ENCODE measurements around the gene PARD6G.

The PARD6G gene

DNA sequence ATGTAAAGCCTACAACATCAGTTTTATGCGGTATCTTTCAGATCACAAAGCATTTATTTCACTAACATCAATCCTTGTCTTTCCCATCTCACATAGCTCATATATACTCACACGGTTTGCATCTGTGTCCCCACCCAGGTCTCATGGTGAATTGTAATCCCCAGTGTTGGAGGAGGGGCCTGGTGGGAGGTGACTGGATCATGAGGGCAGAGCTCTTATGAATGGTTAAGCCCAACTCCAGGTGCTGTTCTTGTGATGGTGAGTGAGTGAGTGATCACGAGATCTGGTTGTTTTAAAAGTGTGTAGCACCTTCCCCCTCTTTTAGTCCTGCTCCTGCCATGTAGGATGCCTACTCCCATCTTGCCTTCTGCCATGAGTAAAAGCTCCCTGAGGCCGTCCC lies 42.0 kb downstream of the PARD6G start:
- DNase-seq = no peak

DNA sequence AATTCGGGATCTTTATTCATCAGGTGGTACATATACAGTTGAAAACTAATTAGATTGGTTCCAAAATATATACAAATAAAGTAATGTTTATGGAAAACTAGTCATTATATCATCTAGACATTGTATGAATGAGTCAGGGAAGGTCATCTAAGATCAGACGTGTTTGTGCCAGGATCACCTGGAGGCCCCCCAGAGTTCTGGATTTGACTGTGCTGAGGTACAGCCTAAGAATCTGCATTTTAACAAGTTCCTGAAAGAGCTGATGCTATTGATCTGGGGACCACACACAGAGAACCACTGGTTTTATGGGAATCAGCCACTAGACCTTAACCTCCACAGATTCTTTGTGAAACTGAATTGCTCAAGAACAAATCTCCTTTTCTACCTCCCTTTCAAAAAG lies 43.2 kb downstream of the PARD6G start:
- no peak for DNase-seq

DNA sequence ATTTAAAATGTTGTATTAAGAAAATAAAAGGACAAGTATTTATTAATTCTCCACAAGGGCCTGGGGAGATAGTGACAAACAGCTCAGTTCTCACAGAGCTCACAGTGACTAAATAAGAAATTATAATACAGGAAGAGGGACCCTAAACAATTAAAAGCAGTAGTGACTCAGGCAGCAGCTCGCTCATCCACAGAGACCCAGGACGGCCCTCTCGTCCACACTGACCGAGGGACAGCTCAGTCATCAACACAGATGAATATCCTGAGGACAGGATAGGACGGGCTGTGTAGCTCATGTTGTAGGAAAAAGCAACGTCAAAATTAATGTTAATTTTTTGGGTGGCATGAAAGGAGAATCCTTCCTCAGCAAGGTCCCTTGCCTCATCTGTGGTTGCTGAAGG lies 44.1 kb downstream of the PARD6G start:
- DNase-seq = no peak

DNA sequence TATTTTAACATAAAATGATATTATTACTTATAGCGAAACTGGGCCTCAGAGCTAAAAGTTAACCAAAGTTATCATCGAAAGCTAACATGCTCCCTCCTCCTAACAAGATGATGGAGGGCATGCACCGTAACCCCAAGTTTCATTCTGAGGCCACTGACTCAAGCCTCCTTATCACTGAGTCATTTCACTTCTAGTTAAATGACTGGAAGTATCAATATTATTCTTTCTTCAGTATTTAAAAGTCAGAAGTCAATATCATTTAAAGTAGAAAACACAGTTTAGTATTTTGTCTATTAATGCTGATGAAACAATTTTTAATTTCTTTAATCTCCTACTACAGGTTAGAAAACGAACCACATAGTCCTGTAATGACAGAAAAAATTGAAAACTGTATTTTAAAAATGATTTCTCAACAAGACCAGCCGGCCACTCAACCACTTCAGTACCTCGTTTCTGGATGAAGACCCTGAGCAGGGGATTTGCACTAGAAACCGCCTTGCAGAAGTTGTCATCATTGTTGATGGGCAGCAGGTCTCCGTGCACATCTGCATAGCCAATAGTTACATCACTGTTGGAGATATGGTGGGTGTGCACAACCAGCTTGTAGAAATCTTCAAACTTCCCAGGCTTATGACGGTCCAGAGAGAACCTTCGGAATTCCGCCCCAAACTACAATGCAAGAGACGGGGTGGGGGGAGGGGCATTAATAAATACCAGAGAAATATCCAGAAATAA lies 44.9 kb downstream of the PARD6G start:
- DNase-seq = no peak

DNA sequence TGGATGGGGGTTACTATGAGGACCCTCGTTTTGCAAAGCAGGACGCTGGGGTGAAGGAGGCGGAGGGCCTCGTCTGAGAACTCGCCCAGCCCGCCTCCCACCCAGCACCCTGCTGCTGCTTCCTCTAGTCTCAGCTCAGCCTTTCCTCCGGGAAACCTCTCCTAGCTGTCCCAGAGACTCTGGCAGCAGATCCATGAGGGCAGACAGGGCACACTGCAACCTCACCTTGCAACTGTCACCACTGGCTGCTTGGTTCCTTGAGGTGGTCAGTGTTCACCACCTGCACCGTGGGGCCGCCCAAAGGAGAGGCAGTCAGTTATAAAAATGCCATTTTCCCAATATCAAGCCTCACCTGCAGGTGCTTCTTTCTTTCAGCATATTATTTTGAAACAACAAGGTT lies 45.6 kb downstream of the PARD6G start:
- DNase-seq = no peak

DNA sequence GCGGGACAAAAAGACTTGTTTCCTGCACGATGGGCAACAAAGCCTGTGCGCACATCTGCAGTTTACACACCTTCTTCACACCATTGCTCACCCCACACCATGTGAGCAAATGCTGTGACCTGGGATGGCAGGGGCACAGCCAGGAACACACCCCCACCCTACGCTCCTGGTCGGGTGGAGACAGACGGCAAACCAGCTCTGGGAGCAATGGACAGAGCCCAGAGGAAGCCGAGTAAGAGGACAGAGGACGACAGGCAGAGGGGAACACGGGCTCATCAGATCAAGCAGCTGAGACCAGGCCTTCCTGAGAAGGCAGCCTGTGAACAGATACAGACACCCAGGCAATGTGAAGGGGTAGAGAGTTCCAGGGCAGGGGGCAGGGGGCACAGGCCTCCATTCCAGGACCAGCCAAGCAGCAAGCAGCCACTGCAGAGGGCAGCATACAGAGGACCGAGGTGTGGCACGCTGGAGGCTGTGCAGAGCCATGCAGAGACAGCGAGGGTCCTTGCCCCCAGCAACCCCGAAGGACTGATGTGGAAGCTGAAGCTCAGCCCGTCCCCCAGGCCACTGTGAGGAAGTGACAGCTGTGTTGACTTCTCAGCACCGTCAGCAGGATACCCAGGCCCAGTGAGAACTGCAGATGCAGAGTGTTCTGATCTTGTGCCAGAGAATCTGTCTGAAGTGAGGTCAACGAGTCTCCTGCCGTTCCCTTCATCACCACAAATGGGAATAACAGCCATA lies 46.2 kb downstream of the PARD6G start:
- no peak for DNase-seq

DNA sequence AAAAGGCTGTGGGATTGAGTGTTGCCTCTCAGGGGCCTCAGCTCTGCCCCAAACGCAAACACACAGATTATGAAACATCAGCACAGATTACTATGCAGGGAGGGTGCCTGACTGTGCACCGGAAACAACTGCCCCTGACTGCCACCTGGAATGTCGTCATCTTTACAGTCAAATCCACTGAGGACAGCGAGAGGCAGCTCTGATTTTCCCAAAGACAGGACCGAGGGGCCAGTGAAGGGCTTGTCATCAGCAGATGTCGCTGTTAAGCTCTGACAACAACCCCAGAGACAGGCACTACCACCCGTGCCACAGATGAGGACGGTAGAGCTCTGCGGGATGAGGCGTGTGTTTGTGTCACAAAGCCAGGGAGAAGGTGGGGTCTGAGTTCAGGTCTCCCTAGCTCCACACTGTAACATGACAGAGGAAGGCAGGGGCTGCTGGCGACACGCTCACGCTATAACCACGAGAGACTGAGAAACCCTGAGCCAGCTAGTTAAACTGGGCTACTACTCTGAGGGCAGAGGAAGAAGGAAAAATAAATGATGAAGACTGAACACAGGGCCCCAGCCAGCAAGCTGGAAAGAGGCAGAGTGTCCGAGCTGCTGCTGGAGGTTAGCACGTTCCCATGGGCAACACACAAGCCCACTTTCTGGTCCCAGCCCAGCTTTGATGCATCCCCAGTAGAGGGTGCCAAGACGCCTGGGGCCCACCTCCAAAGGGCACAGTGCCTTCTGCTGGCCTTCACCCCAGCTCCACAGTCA lies 47.0 kb downstream of the PARD6G start:
- no peak for DNase-seq

DNA sequence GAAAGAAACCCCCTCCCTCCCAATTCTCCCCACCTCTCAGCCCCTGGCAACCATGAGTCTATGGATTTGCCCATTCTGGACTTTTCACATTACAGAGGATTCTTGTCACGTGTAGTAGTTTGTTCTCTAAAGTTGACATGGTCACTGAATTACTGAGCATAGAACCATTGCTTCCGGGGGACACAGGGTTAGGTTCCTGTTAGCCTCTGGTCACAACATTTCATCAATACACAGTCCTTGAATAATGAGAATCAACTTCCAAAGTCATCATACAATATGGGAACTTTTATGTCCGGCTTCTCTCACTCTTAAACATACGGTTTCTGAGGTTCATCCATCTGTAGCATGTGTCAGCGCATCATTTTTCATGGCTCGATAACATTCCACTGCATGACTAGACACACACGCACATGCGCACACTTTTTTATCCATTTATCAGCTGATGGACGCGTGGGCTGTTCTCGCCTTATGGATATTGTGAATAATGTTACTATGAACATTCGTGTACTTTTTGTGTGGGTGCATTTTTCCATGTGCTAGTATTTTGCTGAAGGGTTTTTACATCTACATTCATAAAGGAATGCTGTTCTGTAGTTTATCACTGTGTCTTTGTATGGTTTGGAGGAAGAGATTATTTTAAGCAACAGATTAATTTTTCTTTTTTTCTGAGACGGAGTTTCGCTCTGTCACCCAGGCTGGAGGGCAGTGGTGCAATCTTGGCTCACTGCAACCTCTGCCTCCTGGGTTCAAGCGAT lies 48.1 kb downstream of the PARD6G start:
- DNase-seq = no peak

DNA sequence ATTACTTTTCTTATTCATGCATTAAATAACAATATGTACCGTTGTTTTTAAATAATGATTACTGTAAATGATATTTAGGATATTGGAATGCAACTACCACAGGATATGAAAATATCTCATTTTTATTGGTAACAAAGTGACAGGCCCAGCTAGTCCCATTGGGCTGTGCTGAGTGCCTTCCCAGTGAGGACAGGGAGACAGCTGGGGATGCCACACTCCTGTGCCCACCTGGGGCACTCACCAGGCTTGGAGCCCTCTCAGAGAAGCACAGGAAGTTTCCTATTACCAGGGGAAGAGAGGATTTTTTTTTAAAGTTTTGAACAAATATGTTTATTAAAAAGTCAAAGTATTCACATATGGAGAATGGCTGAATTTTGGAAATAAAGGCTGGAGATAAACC lies 48.9 kb downstream of the PARD6G start:
- DNase-seq = no peak

DNA sequence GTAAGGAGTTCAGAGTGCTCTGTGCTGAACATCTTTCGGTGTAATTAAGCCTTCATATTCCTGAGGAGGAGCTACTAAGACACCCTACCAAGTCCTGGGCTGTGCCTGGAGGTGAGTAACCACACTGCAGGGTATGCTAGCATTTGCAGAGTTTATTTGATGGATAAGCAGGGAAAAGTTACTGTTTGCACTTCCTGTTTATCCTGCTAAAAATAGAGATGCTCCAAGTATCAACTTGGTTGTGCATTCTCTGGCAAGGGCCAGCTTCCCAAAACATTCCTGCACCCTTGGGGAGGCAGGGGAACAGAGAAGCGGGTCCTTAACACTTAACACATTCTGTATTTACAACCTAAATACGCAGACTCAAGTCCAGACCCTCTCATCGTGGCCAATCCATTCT lies 49.8 kb downstream of the PARD6G start:
- no peak for DNase-seq

DNA sequence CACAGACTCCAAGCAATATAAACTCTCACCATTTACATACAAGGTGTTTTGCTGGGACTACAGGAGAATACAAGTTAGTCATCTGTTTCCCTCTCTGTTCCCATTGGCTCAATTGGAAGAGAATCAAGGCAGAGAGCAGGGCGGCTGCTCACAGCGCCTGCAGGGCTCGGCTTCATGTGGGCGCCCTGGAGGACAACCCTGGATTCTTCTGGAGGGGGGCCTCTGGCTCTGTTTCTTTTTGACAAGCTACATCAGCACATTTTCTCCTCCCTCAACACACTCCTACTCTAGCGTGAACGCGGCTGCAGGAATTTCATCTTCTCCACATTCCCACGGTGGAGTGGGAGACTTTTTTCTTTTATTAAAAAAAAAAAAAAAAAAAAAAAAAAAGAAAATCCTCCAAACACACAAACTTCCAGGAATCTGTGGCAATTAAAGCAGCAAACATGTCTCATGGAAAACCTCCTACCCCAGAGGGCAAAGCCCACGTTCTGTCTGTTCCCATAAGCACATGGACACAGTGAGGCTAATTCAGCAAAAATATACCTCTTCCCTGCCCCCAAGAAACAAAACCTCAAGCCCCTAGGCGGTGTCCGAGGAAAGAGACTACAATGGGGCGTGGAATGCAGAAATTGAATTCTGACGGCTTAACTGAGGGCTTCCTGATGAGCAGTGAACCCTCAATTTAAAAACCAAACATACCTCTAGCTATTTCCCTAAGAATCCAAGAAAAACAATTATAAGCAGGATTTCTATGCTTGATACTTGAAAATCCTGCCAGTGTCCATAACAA lies 50.6 kb downstream of the PARD6G start:
- no peak for DNase-seq

DNA sequence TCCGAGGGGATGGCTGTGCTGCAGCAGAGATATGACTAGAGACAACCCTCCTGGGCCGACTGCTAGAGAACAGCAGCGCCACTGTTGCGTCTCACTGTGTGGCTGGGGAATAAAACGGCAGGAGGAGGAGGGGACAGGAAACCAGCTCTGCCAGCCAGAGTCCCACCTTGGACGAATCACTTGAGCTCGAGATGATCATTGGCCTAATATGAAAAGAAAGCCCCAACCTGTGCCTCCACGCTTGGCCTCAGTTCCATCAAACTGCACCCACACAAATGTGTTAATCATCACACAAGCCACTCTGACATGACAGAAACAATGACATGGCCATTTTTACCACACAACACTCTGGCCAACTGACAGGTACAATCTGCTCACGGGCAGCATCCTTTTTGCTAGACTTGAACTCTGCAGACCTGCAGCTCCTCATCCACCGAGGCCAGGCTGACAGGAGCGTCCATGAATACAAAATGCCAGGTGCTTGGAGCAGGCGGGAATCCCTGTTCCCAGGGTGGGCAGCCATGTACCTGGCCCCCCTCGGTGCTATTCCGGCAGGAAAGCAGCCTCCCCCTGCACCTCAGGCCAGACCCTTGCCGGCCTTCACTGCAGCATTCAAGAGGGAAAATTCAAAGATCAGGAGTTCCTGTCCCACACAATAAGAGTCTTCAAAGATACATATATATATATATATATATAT lies 52.3 kb downstream of the PARD6G start:
- DNase-seq = no peak

DNA sequence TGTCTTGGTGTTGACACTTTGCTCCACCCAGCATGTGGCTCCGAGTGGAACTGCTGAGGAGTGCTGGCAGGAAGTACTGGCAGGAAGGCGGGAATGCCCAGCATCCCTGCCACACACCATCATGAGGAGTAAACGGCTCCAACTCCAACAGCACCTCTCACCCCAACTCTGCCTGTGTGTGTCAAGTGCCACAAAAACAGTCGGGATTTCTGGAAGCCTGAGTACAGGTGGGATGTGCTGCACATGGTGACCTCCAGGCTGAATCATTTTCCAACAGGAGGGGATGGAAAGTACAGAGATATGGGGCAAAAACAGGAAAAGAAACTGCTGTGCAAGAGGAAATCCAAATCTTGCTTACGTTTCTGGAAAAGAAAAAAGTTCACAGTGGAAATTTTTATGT lies 53.6 kb downstream of the PARD6G start:
- no peak for DNase-seq

DNA sequence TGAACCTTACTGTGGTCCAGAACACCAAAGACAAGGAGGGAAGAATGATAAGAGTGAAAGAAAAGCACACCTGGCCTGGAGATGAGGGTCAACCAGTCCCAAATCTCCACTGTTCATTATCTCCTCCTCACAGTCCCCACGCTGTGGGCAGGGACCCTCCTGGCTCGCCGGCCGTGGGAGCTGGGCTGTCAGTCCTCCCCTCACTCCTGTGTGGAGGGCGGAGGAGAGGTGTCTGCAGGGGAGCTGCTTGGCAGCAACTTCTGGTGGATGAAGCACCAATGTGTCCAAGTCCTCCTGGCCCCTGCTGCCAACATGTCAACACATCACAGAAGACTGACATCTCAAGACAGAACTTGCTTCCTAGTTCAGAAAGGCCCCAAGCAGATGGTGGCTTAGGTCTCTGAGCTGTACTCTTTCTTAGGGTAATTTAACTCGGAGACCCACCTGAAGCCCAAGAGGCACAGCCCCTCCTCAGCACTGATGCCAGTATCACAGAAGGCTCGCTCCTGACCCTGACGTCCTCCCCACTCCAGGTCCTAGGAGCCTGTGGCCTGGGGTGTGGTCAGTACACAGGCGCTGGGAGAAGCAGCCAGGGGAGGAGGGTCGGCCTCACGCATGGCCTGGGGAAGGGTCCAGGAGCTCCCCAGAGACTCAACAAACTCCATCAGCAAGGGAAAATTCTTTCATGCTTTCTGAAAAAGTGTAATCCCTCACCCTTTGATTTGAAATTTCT lies 54.5 kb downstream of the PARD6G start:
- DNase-seq = no peak

DNA sequence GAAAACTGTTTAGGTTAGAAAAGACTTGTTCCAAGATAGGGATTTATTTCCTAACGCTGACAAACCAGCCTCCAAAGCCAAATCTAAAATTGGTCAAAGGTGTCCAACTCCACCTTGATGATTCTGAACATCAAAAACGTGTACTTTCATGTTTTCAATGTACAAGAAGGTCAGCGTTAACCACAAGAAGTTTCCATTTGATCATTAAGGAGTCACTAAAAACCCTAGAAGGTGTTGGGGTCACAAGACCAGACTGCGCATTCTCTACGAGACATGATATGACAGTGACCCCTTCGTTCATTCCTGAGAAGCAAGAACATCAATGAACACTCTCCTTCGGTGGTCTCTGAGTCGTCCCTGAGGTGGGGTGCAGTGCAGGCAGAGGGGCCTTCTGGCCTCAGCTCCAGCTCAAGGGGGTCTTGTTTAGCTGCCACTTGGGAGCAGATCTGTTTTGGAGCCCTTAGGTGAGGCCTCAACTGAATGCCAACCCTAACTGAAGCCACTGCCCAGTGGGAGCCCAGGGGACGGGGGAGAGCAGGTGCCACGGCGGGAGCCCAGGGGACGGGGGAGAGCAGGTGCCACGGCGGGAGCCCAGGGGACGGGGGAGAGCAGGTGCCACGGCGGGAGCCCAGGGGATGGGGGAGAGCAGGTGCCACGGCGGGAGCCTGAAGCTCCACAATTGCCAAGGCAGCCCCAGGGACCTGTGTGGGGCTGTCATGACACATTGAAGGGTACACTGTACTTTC lies 55.2 kb downstream of the PARD6G start:
- DNase-seq = no peak

DNA sequence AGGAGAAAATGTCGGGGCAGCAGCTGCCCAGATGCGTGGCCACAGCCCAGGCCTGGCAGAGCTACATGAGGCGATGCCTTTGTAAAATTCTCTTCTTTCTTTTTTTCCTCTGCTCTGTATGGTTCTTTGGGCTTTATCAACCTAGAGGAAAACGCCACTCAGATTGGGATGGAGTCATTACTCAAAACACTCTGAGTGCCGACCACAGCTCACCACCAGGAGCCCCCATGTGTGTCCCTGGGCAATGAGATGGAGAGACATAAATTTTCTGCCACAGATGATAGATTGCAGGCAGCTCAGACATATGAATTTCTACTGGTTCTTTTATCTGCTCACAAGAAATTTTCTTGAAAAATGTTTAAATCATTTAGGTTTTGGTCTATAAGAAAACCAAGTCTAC lies 56.0 kb downstream of the PARD6G start:
- DNase-seq = no peak

DNA sequence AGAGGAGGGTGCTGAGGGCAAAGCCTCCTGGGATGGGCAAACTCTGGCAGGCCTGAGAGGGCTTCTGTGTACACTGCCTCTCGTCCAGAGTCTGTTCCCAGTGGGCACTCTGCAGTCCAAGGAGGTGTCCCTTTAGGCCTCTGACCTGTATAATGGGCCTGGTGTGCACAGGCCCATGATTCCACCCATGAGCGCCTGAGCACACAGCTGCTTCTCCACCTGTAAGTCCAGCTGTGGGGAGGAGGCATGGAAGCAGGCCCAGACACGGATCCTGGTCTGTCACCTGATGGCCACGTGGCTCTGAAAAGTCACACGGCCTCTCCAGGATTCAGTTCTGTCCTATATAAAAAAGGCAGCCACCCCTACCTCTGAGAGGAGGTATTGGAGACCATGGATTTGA lies 57.0 kb downstream of the PARD6G start:
- DNase-seq = no peak

DNA sequence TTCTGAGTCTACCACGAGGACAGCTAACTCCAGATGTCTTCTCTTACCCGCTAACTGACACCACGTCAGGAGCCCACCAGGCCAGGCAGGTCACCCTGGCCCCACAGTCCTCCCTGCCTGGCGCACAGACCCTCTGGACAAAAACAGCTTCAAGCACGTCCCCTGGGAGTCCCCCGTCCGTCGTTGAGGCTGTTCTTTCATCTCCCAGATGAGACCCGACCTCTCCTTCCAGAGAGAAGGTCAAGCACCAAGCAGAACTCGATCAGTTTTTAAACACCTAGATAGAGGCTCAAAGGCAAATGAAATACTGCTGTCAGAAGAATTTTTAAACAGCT lies 57.8 kb downstream of the PARD6G start:
- DNase-seq = no peak

DNA sequence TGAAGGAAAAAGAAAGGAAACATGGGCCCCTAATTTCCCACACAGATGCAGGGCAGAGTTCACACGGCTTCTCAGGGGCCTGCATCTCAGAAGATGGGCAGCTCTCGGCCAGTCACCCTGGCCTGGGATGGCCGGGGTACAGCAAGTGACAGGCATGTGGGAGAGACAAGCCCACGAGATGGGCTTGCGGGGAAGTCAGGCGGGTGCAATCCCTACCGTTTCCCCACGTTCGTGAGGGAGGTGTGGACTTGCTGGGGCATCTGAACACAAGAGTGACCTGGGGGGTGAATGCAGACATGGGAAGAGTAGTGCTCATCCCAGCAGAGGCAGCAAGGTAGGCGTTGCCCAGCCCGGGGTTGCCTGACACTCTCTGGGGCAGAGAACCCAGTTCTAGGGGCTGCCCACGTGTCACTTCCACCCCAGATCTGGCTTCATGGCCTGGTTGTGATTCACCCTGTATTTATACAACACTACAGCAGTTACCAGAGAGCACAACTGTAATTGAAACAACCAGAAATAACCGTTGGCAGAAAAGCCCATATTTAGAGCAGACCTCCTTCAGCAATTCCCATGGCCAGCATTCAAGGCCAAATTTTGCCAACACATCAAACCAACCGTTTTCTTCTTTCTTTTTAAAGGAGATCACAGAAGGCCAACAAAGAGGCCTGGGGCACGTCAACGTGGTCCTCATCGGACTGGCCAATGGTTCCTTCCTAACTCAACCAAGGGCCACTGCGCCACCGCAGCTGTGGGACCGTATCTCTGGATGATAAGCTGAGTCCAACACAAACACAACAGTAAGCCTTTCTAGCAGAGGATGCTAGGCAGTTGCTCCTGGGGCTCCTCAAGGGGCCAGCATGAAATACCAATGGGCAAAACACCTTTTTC lies 58.4 kb downstream of the PARD6G start:
- DNase-seq = no peak

All from activated CD4-positive, alpha-beta T cell treated with anti-CD3 and anti-CD28 coated beads for 1 hour (primary cell).